GM18907 (cell line): ENCODE measurements around the gene AGAP1.

Source experiments
- ATAC-seq: cut with Tn5 transposase; IDR thresholded peaks from one replicate; pipeline ENCODE4 v1.9.1; 2021; ENCODE audit warnings: mild to moderate bottlenecking, moderate library complexity; ENCODE audit not compliant: unreplicated experiment

AGAP1 gene

GRCh38 chr2:235486729-235487128, 7.1 kb upstream of the AGAP1 start:
- ATAC-seq = no peak

GRCh38 chr2:235489897-235490296, 3.9 kb upstream of the AGAP1 start:
- ATAC-seq = no peak

GRCh38 chr2:235492850-235493344, 946 bp upstream of the AGAP1 start:
- no peak for ATAC-seq

- no peak for ATAC-seq
These were observed 455 bp upstream of the AGAP1 start for GRCh38 chr2:235493402-235493774.

- ATAC-seq = no peak
These were observed 1.0 kb downstream of the AGAP1 start for GRCh38 chr2:235494716-235495372.

- no peak for ATAC-seq
These were observed 1.8 kb downstream of the AGAP1 start for GRCh38 chr2:235495373-235496238.

GRCh38 chr2:235496239-235496621, 2.4 kb downstream of the AGAP1 start:
- ATAC-seq = no peak

- ATAC-seq = no peak
These were observed 3.3 kb downstream of the AGAP1 start for GRCh38 chr2:235497096-235497495.

- ATAC-seq = no peak
These were observed 4.7 kb downstream of the AGAP1 start for GRCh38 chr2:235498541-235498940.

- no peak for ATAC-seq
These were observed 5.3 kb downstream of the AGAP1 start for GRCh38 chr2:235498946-235499812.

- ATAC-seq = no peak
These were observed 6.4 kb downstream of the AGAP1 start for GRCh38 chr2:235500110-235500760.

GRCh38 chr2:235500761-235501672, 7.2 kb downstream of the AGAP1 start:
- ATAC-seq = no peak

- no peak for ATAC-seq
These were observed 7.8 kb downstream of the AGAP1 start for GRCh38 chr2:235501673-235502031.

- ATAC-seq = no peak
These were observed 8.5 kb downstream of the AGAP1 start for GRCh38 chr2:235502336-235502735.

- ATAC-seq = no peak
These were observed 10.8 kb downstream of the AGAP1 start for GRCh38 chr2:235504441-235505180.

- ATAC-seq = no peak
These were observed 11.4 kb downstream of the AGAP1 start for GRCh38 chr2:235505181-235505741.

- no peak for ATAC-seq
These were observed 12.6 kb downstream of the AGAP1 start for GRCh38 chr2:235506291-235506996.

GRCh38 chr2:235506997-235507615, 13.3 kb downstream of the AGAP1 start:
- no peak for ATAC-seq
